A549 treated with Mapracorat at 1 μM for 4 hours (cell line): ENCODE measurements around the gene TEX36. TPM values are rescaled to one million over a fixed set of nuclear protein-coding genes. Genes with fewer than 3 reads are reported as not detected.

ENCODE experiments used
- total RNA-seq: library from RNA; stranded (reverse); fragments of 200-300 nt; extraction: Qiagen RNA extraction; gene quantifications from 5 replicates; pipeline ENCODE4 v1.2.3, GENCODE V29; 2022

TEX36 gene, protein sequence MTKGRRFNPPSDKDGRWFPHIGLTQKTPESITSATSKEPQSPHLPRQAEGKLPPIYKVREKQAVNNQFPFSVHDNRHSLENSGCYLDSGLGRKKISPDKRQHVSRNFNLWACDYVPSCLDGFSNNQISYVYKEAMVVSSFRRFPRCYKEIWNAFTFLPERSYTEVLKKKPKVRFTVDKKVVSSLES
- total RNA-seq = not detected in 5 replicates

DNA sequence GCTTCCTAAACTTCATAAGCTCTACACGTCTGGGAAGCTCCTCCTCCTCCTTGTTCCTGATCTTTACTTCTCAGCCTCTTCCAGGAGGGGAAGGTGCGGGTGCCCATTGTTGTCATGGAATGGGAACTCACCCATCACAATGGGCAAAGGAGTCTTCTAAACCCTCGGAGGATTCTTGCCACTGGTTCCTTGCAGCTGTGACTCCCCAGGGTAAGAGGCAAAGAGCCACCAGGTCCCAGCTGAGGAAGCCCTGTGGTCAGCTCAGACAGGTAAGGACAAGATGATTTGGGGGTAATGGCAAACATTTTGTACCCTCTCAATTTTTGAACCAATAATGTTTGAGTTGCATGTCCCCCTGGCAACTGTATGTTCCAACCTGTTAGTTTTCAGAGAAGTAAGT is at the start of gene TEX36:
TSS of gene TEX36 (minus strand) at position 101 of the 400 bp plus-strand sequence. CDS start 174 bp downstream, outside the sequence.

DNA sequence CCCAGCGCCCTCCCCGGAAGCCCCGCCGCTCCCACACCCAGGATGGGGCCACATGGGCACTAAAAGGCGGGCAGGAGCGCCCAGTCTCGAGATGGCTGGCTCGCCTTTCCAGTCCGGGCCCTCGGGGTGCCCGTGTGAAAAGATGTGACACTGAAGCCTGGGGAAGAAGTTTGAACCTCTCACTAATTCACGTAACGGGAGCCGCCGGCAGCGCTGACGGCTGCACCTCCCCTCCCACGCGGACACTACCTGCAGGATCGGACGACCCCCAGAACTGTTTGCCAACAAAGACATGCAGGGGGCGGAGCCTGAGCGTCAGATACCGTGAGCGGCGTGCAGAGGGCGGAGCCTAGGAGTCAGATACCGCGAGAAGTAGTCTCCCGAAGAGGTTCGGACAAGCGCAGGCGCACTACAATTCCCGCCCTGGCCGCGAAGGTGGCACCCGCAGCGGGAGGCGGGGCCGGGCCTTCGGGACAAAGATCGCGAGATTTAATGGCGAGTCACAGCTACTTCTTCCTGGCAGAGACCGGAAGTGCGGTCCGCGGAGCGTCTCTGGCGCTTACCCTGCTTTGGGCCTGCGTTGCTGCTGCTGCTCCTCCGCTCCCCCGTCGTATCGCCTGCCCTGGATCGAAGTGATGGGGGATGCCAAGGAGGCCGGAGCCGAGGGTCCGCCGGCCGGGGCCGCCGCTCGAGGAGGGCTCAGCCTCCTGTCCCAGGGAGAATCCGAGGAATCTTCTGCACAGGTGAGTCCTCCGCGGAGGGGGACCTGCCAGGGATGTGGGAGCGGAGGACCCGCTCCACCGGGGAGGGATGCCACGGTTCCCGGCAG is 36.4 kb upstream of the TEX36 start, which contains the start of gene EDRF1:
TSS of gene EDRF1 (plus strand) at position 537 of the 829 bp plus-strand sequence. CDS start at position 636, 99 bp downstream.

Other genes with a start within 250 kb of the TEX36 start
- gene EDRF1, start 36.5 kb upstream of the TEX36 start, total RNA-seq = 12.8 to 17.4 TPM (median 16.3 TPM) in 5 replicates
- gene MMP21, start 92.7 kb upstream of the TEX36 start, total RNA-seq = 0.08 to 0.11 TPM in 2 of 5 replicates, not detected in the others
- gene UROS, start 140.1 kb upstream of the TEX36 start, total RNA-seq = 55.3 to 58.9 TPM (median 57.0 TPM) in 5 replicates
- gene BCCIP, start 140.4 kb upstream of the TEX36 start, total RNA-seq = 96.4 to 127 TPM (median 106 TPM) in 5 replicates
- 28.7 to 39.4 TPM (median 37.4 TPM) in 5 replicates for gene DHX32, start 198.1 kb upstream of the TEX36 start, total RNA-seq
- gene FANK1, start 213.4 kb upstream of the TEX36 start, total RNA-seq = 2.2 to 3.3 TPM (median 2.3 TPM) in 5 replicates